ENCODE results near the gene GSTT2. TPM values are rescaled to one million over a fixed set of nuclear protein-coding genes. Genes with fewer than 3 reads are reported as not detected.

Gene GSTT2
- total and polyA plus RNA-seq, 9 of the 15 experiments (the other 6 are each of a cell fraction or from before 2014, with no cell fraction given), result not detected

- Histone ChIP-seq H3K4me2 (ENCODE audit: insufficient read depth, low read length) (no peak overlapping the region; the same call in 1 of the 2 replicates), H4K20me1 (replicated peaks; ENCODE audit: control insufficient read depth, insufficient read depth, low read length) (no peaks in the 10 kb centered on the region), H3K79me2 (ENCODE audit: control insufficient read depth, insufficient read depth, low read length) (peaks cover 39% of the 10 kb centered on the region), H3K4me3 (no peak overlapping the region), H2AFZ (ENCODE audit: low read depth, low read length) (peak overlapping the region; percentile 92), H3K36me3 (ENCODE audit: control insufficient read depth, insufficient read depth, low read length) (peaks cover 5% of the 10 kb centered on the region; the same call in 1 of the 3 replicates), H3K27me3 (ENCODE audit: control insufficient read depth in 2 of 2, insufficient read depth in 2 of 2, low read length in 2 of 2) (no peaks in the 10 kb centered on the region), H3K4me1 (replicated peaks in 1 of 2; ENCODE audit: control insufficient read depth in 2 of 2, insufficient read depth in 2 of 2, low read length in 2 of 2) (peaks cover 18 to 23% of the 10 kb centered on the region in 2 experiments; a peak in 4 of 5 replicates), H3K9me1 (ENCODE audit: control insufficient read depth, insufficient read depth, low read length) (no peaks in the 10 kb centered on the region), H3K9ac (ENCODE audit: insufficient read depth in 1 of 2, low read depth in 2 of 2, low read length in 2 of 2) (no peak overlapping the region), H3K9me3 (replicated peaks; ENCODE audit: control insufficient read depth, insufficient read depth, low read depth, low read length) (peaks cover 3% of the 10 kb centered on the region; the same call in 1 of the 2 replicates), H3K27ac (ENCODE audit: extremely low read depth, low read depth, low read length) (no peak overlapping the region; the same call in 2 of the 3 replicates)
- intact Hi-C loops (cut with micrococcal nuclease), result no loop called here
- 23% methylated on average over 2 of the region's 2 CpGs for WGBS (ENCODE audit: insufficient coverage, low coverage, missing lambda C conversion rate)
- POLR2A ChIA-PET, result no interaction called here
- in situ Hi-C loops (cut with MboI), result no loop called here
- no TSS peak for BruUV-seq (replicated peaks)
- peak; percentile 16; the same call in 1 of the 2 replicates for TF ChIP-seq NFE2 (IDR thresholded peaks at IDR 0.05; ENCODE audit: low read depth)
- no peak for TF ChIP-seq ZNF24 (IDR thresholded peaks at IDR 0.05)
- TF ChIP-seq C11orf30 (IDR thresholded peaks at IDR 0.05; ENCODE audit: low read depth), result 0 out of 2 replicates have a peak, but pooled peaks have one; percentile 23
- TF ChIP-seq ZNF316 (IDR thresholded peaks at IDR 0.05), result peak; percentile 48; the same call in 1 of the 2 replicates
- TF ChIP-seq E2F5 (CRISPR knock-in tag; IDR thresholded peaks at IDR 0.05), result no peak
- CTCF ChIA-PET (ENCODE audit: low intra/inter-chr PET ratio), result no interaction called here
- DNase-seq (ENCODE audit: extremely low read depth in 1 of 4, low spot score in 3 of 4) (no peak), FAIRE-seq (peak; percentile 48), ATAC-seq (no peak)
These were observed 30.1 kb downstream of the GSTT2 start for GRCh38 chr22:24010018-24010391.

GRCh38 chr22:24011735-24012068 is 31.8 kb downstream of the GSTT2 start:
- CTCF ChIA-PET (ENCODE audit: low intra/inter-chr PET ratio), result no interaction called here
- POLR2A ChIA-PET, result no interaction called here
- BruUV-seq (replicated peaks), result no TSS peak
- intact Hi-C loops (cut with micrococcal nuclease) (no loop called here), in situ Hi-C loops (cut with MboI) (no loop called here)
- peaks cover 54% of the 10 kb centered on the region for H3K79me2 ChIP-seq (ENCODE audit: control insufficient read depth, insufficient read depth, low read length)
- peak overlapping the region; percentile 59 for H3K27ac ChIP-seq (ENCODE audit: extremely low read depth, low read depth, low read length)
- H3K4me2 ChIP-seq (ENCODE audit: insufficient read depth, low read length), result peak overlapping the region; percentile 95
- ATAC-seq, result peak; percentile 10
- H3K4me1 ChIP-seq (replicated peaks in 1 of 2; ENCODE audit: control insufficient read depth in 2 of 2, insufficient read depth in 2 of 2, low read length in 2 of 2), result peaks cover 9 to 23% of the 10 kb centered on the region in 2 experiments; a peak in 4 of 5 replicates
- 2% methylated on average over 10 of the region's 10 CpGs for WGBS (ENCODE audit: insufficient coverage, low coverage, missing lambda C conversion rate)
- H3K27me3 ChIP-seq (ENCODE audit: control insufficient read depth in 2 of 2, insufficient read depth in 2 of 2, low read length in 2 of 2), result no peaks in the 10 kb centered on the region
- FAIRE-seq, result no peak
- H3K4me3 ChIP-seq, result peak overlapping the region; percentile 79
- H3K9me3 ChIP-seq (replicated peaks; ENCODE audit: control insufficient read depth, insufficient read depth, low read depth, low read length), result peaks cover 3% of the 10 kb centered on the region; the same call in 1 of the 2 replicates
- peaks cover 5% of the 10 kb centered on the region; the same call in 1 of the 3 replicates for H3K36me3 ChIP-seq (ENCODE audit: control insufficient read depth, insufficient read depth, low read length)
- H3K9me1 ChIP-seq (ENCODE audit: control insufficient read depth, insufficient read depth, low read length), result no peaks in the 10 kb centered on the region
- TF ChIP-seq MLLT1 (IDR thresholded peaks at IDR 0.05) (0 out of 4 replicates have a peak, but pooled peaks of 1 of the 2 experiments have one; percentile 4), ZNF174 (CRISPR knock-in tag; IDR thresholded peaks at IDR 0.05) (no peak), SMARCE1 (IDR thresholded peaks at IDR 0.05) (0 out of 2 replicates have a peak, but pooled peaks have one; percentile 23), ZEB2 (IDR thresholded peaks at IDR 0.05) (0 out of 2 replicates have a peak, but pooled peaks have one; percentile 29), PHF21A (IDR thresholded peaks at IDR 0.05; ENCODE audit: borderline replicate concordance, low read depth) (no peak), NFYB (IDR thresholded peaks at IDR 0.05; ENCODE audit: extremely low read depth, insufficient read length) (no peak), ZNF740 (CRISPR knock-in tag; IDR thresholded peaks at IDR 0.05) (0 out of 2 replicates have a peak, but pooled peaks have one; percentile 5), ZNF740 (tag; IDR thresholded peaks at IDR 0.05) (no peak), ESRRA (IDR thresholded peaks at IDR 0.05; ENCODE audit: borderline replicate concordance, low read depth) (0 out of 2 replicates have a peak, but pooled peaks have one; percentile 3), DDX20 (tag; IDR thresholded peaks at IDR 0.05; ENCODE audit: low read depth) (no peak)
- DNase-seq (ENCODE audit: extremely low read depth in 1 of 4, low spot score in 3 of 4), result no peak
- H2AFZ ChIP-seq (ENCODE audit: low read depth, low read length), result peak overlapping the region; percentile 72
- no peaks in the 10 kb centered on the region for H4K20me1 ChIP-seq (replicated peaks; ENCODE audit: control insufficient read depth, insufficient read depth, low read length)
- peak overlapping the region; percentile 66 to 93 for H3K9ac ChIP-seq (ENCODE audit: insufficient read depth in 1 of 2, low read depth in 2 of 2, low read length in 2 of 2)

Data from K562 (cell line).